WI38 (cell line): ENCODE results near the gene TLR1.
"Not testable (repeated sequence)": the region's sequence is repeated elsewhere in the genome, so short reads cannot be mapped to it uniquely, and the experiment has no call there.

ENCODE experiments used
- H3K4me3 ChIP-seq: 2 replicates; pipeline ENCODE4 v1.5.1; 2011; ENCODE audit warnings: low read depth, mild to moderate bottlenecking, control low read depth, low read length
- CTCF ChIP-seq: IDR thresholded peaks from 2 replicates; pipeline ENCODE4 v1.5.1; 2012; ENCODE audit warnings: low read depth, mild to moderate bottlenecking, control low read depth, low read length

TLR1 gene

GRCh38 chr4:38783109-38783460 lies 21.5 kb downstream of the TLR1 start:
- H3K4me3 ChIP-seq: no peak overlapping the region
- no peak for TF ChIP-seq CTCF

GRCh38 chr4:38782452-38783108 lies 22.0 kb downstream of the TLR1 start, which contains the start of gene TLR10:
Gene TLR10 (minus strand): TSS chr4:38782990. CDS start chr4:38775590, 7,400 bp downstream.
- H3K4me3 ChIP-seq: no peak within 1 kb of the TSS
- TF ChIP-seq CTCF: no peak

GRCh38 chr4:38781854-38782261 lies 22.7 kb downstream of the TLR1 start:
- no peak for TF ChIP-seq CTCF
- H3K4me3 ChIP-seq: no peak overlapping the region

GRCh38 chr4:38780833-38781484 lies 23.6 kb downstream of the TLR1 start:
- no peak overlapping the region for H3K4me3 ChIP-seq
- no peak for TF ChIP-seq CTCF

GRCh38 chr4:38779790-38780189 lies 24.8 kb downstream of the TLR1 start:
- H3K4me3 ChIP-seq: no peak overlapping the region
- no peak for TF ChIP-seq CTCF

GRCh38 chr4:38777925-38778324 lies 26.7 kb downstream of the TLR1 start:
- not testable (repeated sequence) for H3K4me3 ChIP-seq

- no peak for TF ChIP-seq CTCF
- no peak overlapping the region for H3K4me3 ChIP-seq
Measured at GRCh38 chr4:38775326-38775725, 29.3 kb downstream of the TLR1 start.
